SK-N-SH (cell line): Measurements from ENCODE around the gene MMRN1. TPM values are rescaled to one million over a fixed set of nuclear protein-coding genes. Genes with fewer than 3 reads are reported as not detected.

Source experiments
- CTCF ChIA-PET: fragments of 300-600, 350-600 bp; formaldehyde crosslinking; extraction: SDS; loops from one replicate; lab custom pipeline; 2021; lab: Yijun Ruan, JAX
- POLR2A ChIA-PET: fragments of 350-600 bp; sonication (Branson Sonifier 250); formaldehyde crosslinking; extraction: SDS; loops from one replicate; lab custom pipeline; 2020; ENCODE audit warnings: antibody characterized with exemption, inconsistent platforms; lab: Yijun Ruan, JAX
- DNase-seq: peaks from one replicate; pipeline ENCODE4 v3.0.0; 2012
- H2AFZ ChIP-seq: fragments of 200-600 bp; sonication (generic); 2 replicates; pipeline ENCODE4 v1.8.1; 2016; ENCODE audit warnings: antibody characterized with exemption, mild to moderate bottlenecking, low read depth
- H3F3A ChIP-seq: fragments of 200-600 bp; sonication (generic); replicated peaks from 2 replicates; pipeline ENCODE3; 2016; ENCODE audit warnings: antibody characterized with exemption, mild to moderate bottlenecking; ENCODE audit not compliant: insufficient read depth
- H3K27ac ChIP-seq, 2 experiments: fragments of 200-500 bp in 1 of 2; fragments of 200-600 bp in 1 of 2; sonication (Bioruptor generic) in 1 of 2; sonication (generic), shearing (Covaris generic) in 1 of 2; 2 replicates each; pipeline versions ENCODE4 v1.5.1 to v1.6.1; 2014 to 2016; ENCODE audit warnings: low read depth in 2 of 2, inconsistent platforms in 1 of 2, low read length in 1 of 2, mild to moderate bottlenecking in 1 of 2, mixed read lengths in 1 of 2
- H3K27me3 ChIP-seq: fragments of 200-600 bp; sonication (generic), shearing (Covaris generic); 2 replicates; pipeline ENCODE4 v1.6.1; 2016; ENCODE audit warnings: mixed run types; ENCODE audit not compliant: insufficient read depth
- H3K36me3 ChIP-seq, 2 experiments: fragments of 200-500 bp in 1 of 2; fragments of 200-600 bp in 1 of 2; sonication (Bioruptor generic) in 1 of 2; sonication (generic) in 1 of 2; replicated peaks in 1 of 2; 2 replicates each; pipeline versions ENCODE3 to v1.5.1; 2014 to 2016; ENCODE audit warnings: low read length in 1 of 2, mild to moderate bottlenecking in 1 of 2; ENCODE audit not compliant: insufficient read depth in 2 of 2, control insufficient read depth in 1 of 2
- H3K4me1 ChIP-seq, 2 experiments: fragments of 200-500 bp in 1 of 2; fragments of 200-600 bp in 1 of 2; sonication (Bioruptor generic) in 1 of 2; sonication (generic), shearing (Covaris generic) in 1 of 2; 2 replicates each; pipeline versions ENCODE4 v1.5.1 to v1.6.1; 2014 to 2016; ENCODE audit warnings: low read depth in 1 of 2, low read length in 1 of 2, mixed run types in 1 of 2; ENCODE audit not compliant: insufficient read depth in 2 of 2, control insufficient read depth in 1 of 2
- H3K4me2 ChIP-seq: fragments of 200-600 bp; sonication (generic), shearing (Covaris generic); 2 replicates; pipeline ENCODE4 v1.6.1; 2017; ENCODE audit warnings: mixed run types
- H3K4me3 ChIP-seq, 2 experiments: fragments of 200-500 bp in 1 of 2; fragments of 200-600 bp in 1 of 2; sonication (Bioruptor generic) in 1 of 2; sonication (generic), shearing (Covaris generic) in 1 of 2; 2 replicates each; pipeline versions ENCODE4 v1.5.1 to v1.8.1; 2014 to 2016; ENCODE audit warnings: low read depth in 2 of 2, inconsistent platforms in 1 of 2, low read length in 1 of 2, mild to moderate bottlenecking in 1 of 2, mixed read lengths in 1 of 2, moderate library complexity in 1 of 2
- H3K79me2 ChIP-seq: fragments of 200-600 bp; sonication (generic); 2 replicates; pipeline ENCODE4 v1.8.1; 2017; ENCODE audit warnings: mild to moderate bottlenecking; ENCODE audit not compliant: insufficient read depth
- H3K9ac ChIP-seq: fragments of 200-600 bp; sonication (generic); 2 replicates; pipeline ENCODE4 v1.6.1; 2017; ENCODE audit warnings: mixed run types
- H3K9me2 ChIP-seq: fragments of 200-600 bp; sonication (generic); 2 replicates; pipeline ENCODE4 v1.6.1; 2017; ENCODE audit warnings: mixed run types
- H3K9me3 ChIP-seq: fragments of 200-600 bp; sonication (generic); 2 replicates; pipeline ENCODE4 v1.6.1; 2017; ENCODE audit warnings: mixed run types, mild to moderate bottlenecking, moderate library complexity
- H4K20me1 ChIP-seq: fragments of 200-600 bp; sonication (generic); 2 replicates; pipeline ENCODE4 v1.6.1; 2017; ENCODE audit warnings: mild to moderate bottlenecking, mixed run types; ENCODE audit not compliant: insufficient read depth
- CTCF ChIP-seq: fragments of 200-600 bp; sonication (generic); IDR thresholded peaks from 2 replicates; pipeline ENCODE4 v1.6.1; 2017; ENCODE audit warnings: antibody characterized with exemption, mild to moderate bottlenecking, moderate library complexity
- EP300 ChIP-seq, 2 experiments: IDR thresholded peaks; 2 replicates each; pipeline versions ENCODE4 v1.4.0 to v1.6.1; 2012; ENCODE audit warnings: borderline replicate concordance in 1 of 2, low read depth in 1 of 2, low read length in 1 of 2
- GATA2 ChIP-seq: sonication (generic); formaldehyde crosslinking; IDR thresholded peaks from 2 replicates; pipeline ENCODE4 v1.5.0; 2020; ENCODE audit warnings: mild to moderate bottlenecking, missing genetic modification reagents
- JUND ChIP-seq: IDR thresholded peaks from 2 replicates; pipeline ENCODE4 v1.4.0; 2012
- MEF2A ChIP-seq: IDR thresholded peaks from 2 replicates; pipeline ENCODE4 v1.4.0; 2012; ENCODE audit warnings: low read depth, borderline replicate concordance
- POLR2AphosphoS5 ChIP-seq: IDR thresholded peaks from 2 replicates; pipeline ENCODE4 v1.6.1; 2012; ENCODE audit warnings: low read depth, low read length
- RCOR1 ChIP-seq: fragments of 150-350 bp; IDR thresholded peaks from 2 replicates; pipeline ENCODE4 v1.6.1; 2017; ENCODE audit warnings: antibody characterized with exemption, low read length
- SMC3 ChIP-seq: IDR thresholded peaks from 2 replicates; pipeline ENCODE4 v1.6.1; 2012; ENCODE audit warnings: low read depth, low read length, improper control_type of control experiment
- TCF12 ChIP-seq: IDR thresholded peaks from 2 replicates; pipeline ENCODE4 v1.4.0; 2012
- WGBS: methylation state at CpG from one replicate; pipeline ENCODE4 v1.1.6; 2017; ENCODE audit warnings: low lambda C conversion rate; 5-methylcytosine and 5-hydroxymethylcytosine counted together
- polyA plus RNA-seq, 3 experiments: library from polyadenylated mRNA; depleted of rRNA; stranded (reverse); fragments of >200 nt; gene quantifications; 2 replicates each; pipeline ENCODE4 v1.2.3, GENCODE V29; 2012

The MMRN1 gene
- polyA plus RNA-seq, 1 of the 3 experiments (the other 2 are of a cell fraction), result not detected

DNA sequence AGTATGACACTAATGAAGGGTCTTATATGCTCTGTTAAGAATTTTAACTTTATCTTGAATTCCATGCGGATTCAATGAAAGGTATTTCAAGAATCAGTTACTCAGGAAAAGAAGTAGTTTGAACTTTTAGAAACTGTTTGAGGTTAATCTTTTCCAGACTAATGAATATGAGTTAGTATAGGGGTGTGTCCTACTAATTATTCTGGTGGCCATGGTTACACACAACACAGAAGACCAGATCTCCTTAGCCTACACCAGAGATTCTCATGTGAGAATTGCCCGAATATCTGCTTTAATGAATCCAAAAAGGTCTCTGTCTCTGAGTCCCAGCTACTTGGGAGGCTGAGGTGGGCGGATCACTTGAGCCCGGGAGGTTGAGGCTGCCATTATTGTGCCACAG lies 100.4 kb downstream of the MMRN1 start (continued):
- TF ChIP-seq JUND (no peak), TCF12 (no peak), EP300 (IDR thresholded peaks at IDR 0.05; ENCODE audit: borderline replicate concordance in 1 of 2, low read depth in 1 of 2, low read length in 1 of 2) (no peak), CTCF (no peak)

GRCh38 chr4:89995814-89996213 lies 101.2 kb downstream of the MMRN1 start:
- Histone ChIP-seq H3K9me2 (no peaks in the 10 kb centered on the region), H3K4me2 (no peak overlapping the region), H2AFZ (no peak overlapping the region), H3K9ac (no peak overlapping the region), H3K27ac (no peak overlapping the region), H3K4me3 (no peak overlapping the region), H3K27me3 (no peaks in the 10 kb centered on the region), H3F3A (no peaks in the 10 kb centered on the region), H3K79me2 (no peaks in the 10 kb centered on the region), H3K36me3 (no peaks in the 10 kb centered on the region), H3K9me3 (no peaks in the 10 kb centered on the region), H4K20me1 (no peaks in the 10 kb centered on the region), H3K4me1 (peaks cover 0 to 2% of the 10 kb centered on the region in 2 experiments; a peak in 1 of 4 replicates)
- ChIA-PET POLR2A (no interaction called here), CTCF (interaction anchor here (1.1 kb wide), 1 partner anchor 10 kb away, joined by 3 read pairs; no protein-coding TSS in a partner anchor)
- no peak for DNase-seq
- 50% methylated on average over 2 of the region's 2 CpGs for WGBS
- no peak for TF ChIP-seq POLR2AphosphoS5
- TF ChIP-seq RCOR1, result no peak

GRCh38 chr4:89997171-89997704 lies 102.6 kb downstream of the MMRN1 start:
- CTCF ChIA-PET, result interaction anchor here (1.0 to 1.4 kb wide), 3 partner anchors 9 to 48 kb away, joined by 3 to 5 read pairs (median 3); no protein-coding TSS in a partner anchor
- WGBS, result 16% methylated on average over 4 of the region's 4 CpGs

More at GRCh38 chr4:89997171-89997704, 102.6 kb downstream of the MMRN1 start:
- POLR2A ChIA-PET, result no interaction called here
- H3F3A ChIP-seq, result no peaks in the 10 kb centered on the region
- H3K4me3 ChIP-seq, result no peak overlapping the region
- no peaks in the 10 kb centered on the region for H3K79me2 ChIP-seq
- peak; percentile 51 for DNase-seq
- no peaks in the 10 kb centered on the region for H3K9me2 ChIP-seq
- no peaks in the 10 kb centered on the region for H3K36me3 ChIP-seq
- TF ChIP-seq SMC3 (no peak), EP300 (IDR thresholded peaks at IDR 0.05; ENCODE audit: borderline replicate concordance in 1 of 2, low read depth in 1 of 2, low read length in 1 of 2) (peak in 1 of 2 experiments; percentile 39; a peak in 1 of 4 replicates), MEF2A (no peak), GATA2 (peak; percentile 85), RCOR1 (peak; percentile 8; the same call in 1 of the 2 replicates)
- no peak overlapping the region for H3K9ac ChIP-seq
- H2AFZ ChIP-seq, result no peak overlapping the region
- H4K20me1 ChIP-seq, result no peaks in the 10 kb centered on the region
- H3K27ac ChIP-seq, result no peak overlapping the region
- no peak overlapping the region for H3K4me2 ChIP-seq
- H3K4me1 ChIP-seq, result peaks cover 0 to 3% of the 10 kb centered on the region in 2 experiments; a peak in 2 of 4 replicates
- H3K27me3 ChIP-seq, result no peaks in the 10 kb centered on the region
- no peaks in the 10 kb centered on the region for H3K9me3 ChIP-seq
